Epithelial cell of proximal tubule (primary cell): Measurements from ENCODE around the gene ECI1. TPM values are rescaled to one million over a fixed set of nuclear protein-coding genes. Genes with fewer than 3 reads are reported as not detected.

Experiments used
- DNase-seq: peaks from one replicate; pipeline ENCODE4 v3.0.0-alpha.2; 2011; ENCODE audit warnings: low read depth
- H3K4me3 ChIP-seq: 2 replicates; pipeline ENCODE4 v1.5.1; 2011; ENCODE audit warnings: low read depth, mild to moderate bottlenecking, low read length
- total RNA-seq: library from RNA; depleted of rRNA; stranded (reverse); fragments of >200 nt; gene quantifications from 2 replicates; pipeline ENCODE4 v1.2.3, GENCODE V29; 2015
- TF ChIP-seq, protein P1 (sequence below): conservative IDR thresholded peaks from 2 replicates; pipeline ENCODE4 v1.5.1; 2012; ENCODE audit warnings: low read depth, mild to moderate bottlenecking, low read length

ECI1 gene, protein sequence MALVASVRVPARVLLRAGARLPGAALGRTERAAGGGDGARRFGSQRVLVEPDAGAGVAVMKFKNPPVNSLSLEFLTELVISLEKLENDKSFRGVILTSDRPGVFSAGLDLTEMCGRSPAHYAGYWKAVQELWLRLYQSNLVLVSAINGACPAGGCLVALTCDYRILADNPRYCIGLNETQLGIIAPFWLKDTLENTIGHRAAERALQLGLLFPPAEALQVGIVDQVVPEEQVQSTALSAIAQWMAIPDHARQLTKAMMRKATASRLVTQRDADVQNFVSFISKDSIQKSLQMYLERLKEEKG
- 92.2 and 94.6 TPM in 2 replicates for total RNA-seq

DNA sequence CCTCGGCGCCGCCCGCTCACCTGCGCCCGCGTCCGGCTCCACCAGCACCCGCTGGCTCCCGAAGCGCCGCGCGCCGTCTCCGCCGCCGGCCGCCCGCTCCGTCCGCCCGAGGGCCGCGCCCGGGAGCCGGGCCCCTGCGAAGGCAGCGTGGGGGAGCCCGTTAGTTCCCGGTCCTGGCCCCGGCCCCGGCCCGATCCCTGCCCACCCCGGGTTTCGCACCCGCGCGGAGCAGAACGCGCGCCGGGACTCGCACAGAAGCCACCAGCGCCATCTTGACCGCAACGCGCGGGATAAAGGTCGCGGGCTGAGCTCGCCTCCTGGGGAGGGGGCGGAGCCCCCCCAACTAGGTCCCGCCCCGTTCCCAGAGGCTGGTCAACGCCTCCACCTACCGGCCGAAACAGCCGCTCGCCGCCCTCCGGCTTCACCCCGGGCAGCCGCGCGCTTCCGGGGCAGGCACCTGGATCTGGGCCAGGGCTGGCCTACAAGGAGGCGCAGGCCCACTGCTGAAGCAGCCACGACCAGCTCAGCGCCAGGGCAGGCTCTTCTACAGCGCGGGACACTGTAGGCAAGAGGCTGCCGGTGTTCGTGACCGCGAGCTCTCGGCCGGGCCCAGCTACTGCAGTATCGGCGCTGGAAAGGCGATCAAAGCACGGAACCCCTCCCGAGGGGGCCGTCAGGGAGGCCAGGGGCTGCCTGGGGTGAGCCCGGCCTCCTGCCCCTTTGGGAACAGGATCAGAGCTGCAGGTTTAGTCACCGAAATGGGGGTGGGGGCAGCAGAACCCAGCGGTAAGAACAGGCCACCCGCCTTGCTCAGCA, at the start of gene ECI1:
TSS of gene ECI1 (minus strand) at position 292 of the 816 bp plus-strand sequence. CDS start at position 271, 21 bp downstream.
- DNase-seq: peak; percentile 36
- TF ChIP-seq, protein P1, sequence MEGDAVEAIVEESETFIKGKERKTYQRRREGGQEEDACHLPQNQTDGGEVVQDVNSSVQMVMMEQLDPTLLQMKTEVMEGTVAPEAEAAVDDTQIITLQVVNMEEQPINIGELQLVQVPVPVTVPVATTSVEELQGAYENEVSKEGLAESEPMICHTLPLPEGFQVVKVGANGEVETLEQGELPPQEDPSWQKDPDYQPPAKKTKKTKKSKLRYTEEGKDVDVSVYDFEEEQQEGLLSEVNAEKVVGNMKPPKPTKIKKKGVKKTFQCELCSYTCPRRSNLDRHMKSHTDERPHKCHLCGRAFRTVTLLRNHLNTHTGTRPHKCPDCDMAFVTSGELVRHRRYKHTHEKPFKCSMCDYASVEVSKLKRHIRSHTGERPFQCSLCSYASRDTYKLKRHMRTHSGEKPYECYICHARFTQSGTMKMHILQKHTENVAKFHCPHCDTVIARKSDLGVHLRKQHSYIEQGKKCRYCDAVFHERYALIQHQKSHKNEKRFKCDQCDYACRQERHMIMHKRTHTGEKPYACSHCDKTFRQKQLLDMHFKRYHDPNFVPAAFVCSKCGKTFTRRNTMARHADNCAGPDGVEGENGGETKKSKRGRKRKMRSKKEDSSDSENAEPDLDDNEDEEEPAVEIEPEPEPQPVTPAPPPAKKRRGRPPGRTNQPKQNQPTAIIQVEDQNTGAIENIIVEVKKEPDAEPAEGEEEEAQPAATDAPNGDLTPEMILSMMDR: peak; percentile 58
- peak within 1 kb of the TSS; percentile 77 for H3K4me3 ChIP-seq

DNA sequence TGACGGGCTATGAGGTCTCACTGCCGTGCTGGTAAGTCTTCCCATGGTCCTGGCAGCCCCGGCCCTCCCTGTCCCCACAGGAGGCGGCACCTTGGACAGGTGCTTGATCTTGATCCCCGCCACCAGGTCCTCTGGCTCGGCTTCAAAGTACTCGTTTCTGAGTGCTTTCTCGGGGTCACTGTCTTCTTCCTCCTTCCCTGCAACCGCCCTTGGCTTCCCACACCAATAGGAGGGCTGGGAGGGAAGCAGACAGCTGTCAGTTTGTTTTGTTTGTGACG, 48.5 kb upstream of the ECI1 start:
- TF ChIP-seq, protein P1: no peak
- no peak for DNase-seq
- no peak overlapping the region for H3K4me3 ChIP-seq

DNA sequence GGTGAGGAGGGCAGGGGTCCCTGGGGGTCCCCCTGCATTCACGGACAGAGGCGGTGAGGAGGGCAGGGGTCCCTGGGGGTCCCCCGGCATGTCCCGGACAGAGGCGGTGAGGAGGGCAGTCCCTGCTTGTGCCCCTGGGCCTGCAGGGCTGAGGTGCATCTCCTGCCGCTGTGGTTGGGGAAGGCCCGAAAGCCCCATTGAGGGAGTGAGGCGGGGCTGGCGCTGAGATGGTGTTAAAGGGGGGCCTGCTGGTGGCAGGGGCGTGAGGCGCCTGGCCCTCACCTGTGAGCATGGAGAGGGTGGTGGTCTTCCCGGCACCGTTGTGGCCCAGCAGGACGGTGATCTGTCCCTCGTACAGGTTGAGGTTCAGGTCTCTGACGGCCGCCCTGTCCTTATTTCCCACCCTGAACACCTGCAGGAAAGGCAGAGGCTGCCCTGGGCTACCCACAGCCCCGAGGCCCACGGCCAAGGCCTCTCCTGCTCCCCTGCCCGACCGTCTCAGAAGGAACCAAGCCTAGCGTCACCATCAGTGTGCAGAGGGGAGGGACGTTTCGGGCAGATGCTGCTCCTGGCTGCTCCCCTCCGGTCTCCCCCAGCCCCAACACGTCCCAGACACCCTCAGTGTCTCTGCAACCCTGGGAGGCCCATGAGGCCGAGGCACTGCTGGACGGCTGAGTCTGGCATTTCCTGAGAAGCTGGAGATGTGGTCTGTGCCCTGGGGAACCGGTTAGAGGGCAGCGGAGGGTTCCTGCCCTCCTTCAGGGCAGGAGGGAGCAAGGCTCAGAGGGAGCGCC, 47.9 kb upstream of the ECI1 start:
- no peak for DNase-seq
- TF ChIP-seq, protein P1: no peak
- no peak overlapping the region for H3K4me3 ChIP-seq

DNA sequence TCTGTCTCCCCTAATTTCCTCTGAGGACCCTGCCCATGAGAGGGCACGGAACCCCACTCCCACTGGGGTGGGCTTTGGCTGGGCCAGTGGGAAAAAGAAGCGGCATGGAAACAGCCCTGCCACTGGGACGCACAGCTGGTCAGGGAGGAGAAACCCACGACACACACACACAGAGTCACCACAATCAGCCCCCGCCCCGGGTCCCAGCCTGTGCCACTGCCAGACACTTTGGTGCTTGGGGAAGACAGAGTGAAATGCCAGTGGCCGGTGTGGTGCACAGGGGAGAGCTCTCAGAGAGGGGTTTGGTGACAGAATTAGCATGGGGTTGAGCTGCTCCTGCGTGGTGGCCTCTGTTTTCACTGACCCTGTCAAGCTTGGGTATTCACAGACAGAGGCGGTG, 47.2 kb upstream of the ECI1 start:
- TF ChIP-seq, protein P1: no peak
- no peak for DNase-seq
- no peak overlapping the region for H3K4me3 ChIP-seq

DNA sequence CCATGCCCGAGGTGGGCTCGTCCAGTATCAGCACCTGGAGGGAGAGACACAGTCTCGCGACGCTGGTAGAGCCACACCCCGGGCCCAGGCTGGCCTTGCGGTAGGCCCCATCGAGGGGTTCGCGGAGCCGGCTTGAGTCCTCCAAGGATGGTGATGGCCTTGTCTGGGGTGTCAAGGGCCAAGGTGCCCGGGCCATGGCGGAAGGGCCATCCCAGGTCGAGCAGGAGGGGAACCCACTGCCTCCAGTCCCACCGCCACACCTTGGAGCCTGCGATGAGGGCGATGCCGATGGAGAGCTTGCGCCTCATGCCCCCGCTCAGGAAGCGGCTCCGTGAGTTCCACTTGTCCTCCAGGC, 46.1 kb upstream of the ECI1 start:
- DNase-seq: no peak
- TF ChIP-seq, protein P1: no peak
- no peak overlapping the region for H3K4me3 ChIP-seq

DNA sequence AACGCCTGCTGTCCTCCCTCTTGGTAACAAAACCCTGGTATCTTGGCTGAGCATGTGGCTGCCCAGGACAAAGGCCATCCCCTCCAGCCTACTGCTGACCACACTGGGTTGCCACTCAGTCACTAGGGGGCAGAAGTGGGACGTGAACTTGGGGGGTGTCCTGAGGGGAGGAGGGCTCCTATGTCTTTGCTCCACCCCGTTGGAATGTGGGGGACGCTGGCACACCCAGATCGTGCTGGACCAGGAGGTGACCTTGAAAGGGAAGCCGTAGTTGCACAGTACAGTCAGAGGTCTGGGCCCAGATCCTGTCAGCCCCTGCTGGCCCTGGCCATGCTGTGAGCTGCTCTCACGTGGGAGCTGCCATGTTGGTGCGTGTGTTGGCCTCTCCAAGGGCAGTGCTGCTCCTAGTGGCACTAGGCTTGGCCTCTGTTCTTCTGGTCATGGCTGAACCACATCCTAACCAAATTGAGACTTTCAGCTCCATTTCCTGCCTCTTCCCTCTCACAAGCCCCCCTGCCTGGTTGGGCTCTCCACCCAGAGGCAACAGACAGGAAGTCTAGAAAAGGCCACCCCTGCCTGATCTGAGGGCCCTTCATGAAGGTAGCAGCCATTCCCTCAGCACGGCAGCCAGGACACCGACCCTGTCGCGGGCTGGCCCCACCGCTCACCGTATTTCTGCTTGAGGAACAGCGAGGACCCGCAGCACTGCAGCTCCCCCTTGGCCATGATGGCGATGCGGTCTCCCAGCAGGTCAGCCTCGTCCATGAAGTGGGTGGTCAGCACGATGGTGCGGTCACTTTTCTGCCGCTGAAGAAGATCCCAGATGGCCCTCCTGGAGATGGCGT, 45.5 kb upstream of the ECI1 start:
- DNase-seq: no peak
- TF ChIP-seq, protein P1: peak; percentile 59
- H3K4me3 ChIP-seq: no peak overlapping the region
